PFSK-1 (cell line): Measurements from ENCODE around the gene MGMT.

Experiments
- FOXP2 ChIP-seq: optimal IDR thresholded peaks from 2 replicates; pipeline ENCODE3; 2011; ENCODE audit warnings: borderline replicate concordance, control low read depth, inconsistent platforms; ENCODE audit not compliant: insufficient read depth; ENCODE audit errors: extremely low read length, extremely low read depth
- POLR2AphosphoS5 ChIP-seq: IDR thresholded peaks from 2 replicates; pipeline ENCODE4 v1.6.1; 2012; ENCODE audit warnings: low read depth, mild to moderate bottlenecking, control low read depth, low read length, moderate library complexity
- REST ChIP-seq, 2 experiments: IDR thresholded peaks; 2 replicates each; pipeline versions ENCODE4 v1.6.1 to v1.8.0; 2011 to 2012; ENCODE audit warnings: low read depth in 2 of 2, low read length in 2 of 2, control low read depth in 1 of 2, inconsistent platforms in 1 of 2, mild to moderate bottlenecking in 1 of 2, moderate library complexity in 1 of 2; ENCODE audit not compliant: insufficient read depth in 1 of 2
- SIN3A ChIP-seq: IDR thresholded peaks from 2 replicates; pipeline ENCODE4 v1.6.1; 2012; ENCODE audit warnings: mild to moderate bottlenecking, low read length, moderate library complexity, borderline replicate concordance; ENCODE audit not compliant: insufficient read depth
- TAF1 ChIP-seq: IDR thresholded peaks from 2 replicates; pipeline ENCODE4 v1.6.1; 2012; ENCODE audit warnings: low read length, control low read depth, borderline replicate concordance; ENCODE audit not compliant: insufficient read depth

The MGMT gene

GRCh38 chr10:129494740-129495139, 27.7 kb downstream of the MGMT start:
- TF ChIP-seq REST (IDR thresholded peaks at IDR 0.05; ENCODE audit: insufficient read depth in 1 of 2, low read depth in 2 of 2, low read length in 2 of 2): no peak
- no peak for TF ChIP-seq POLR2AphosphoS5
- TF ChIP-seq TAF1: no peak
- TF ChIP-seq SIN3A: no peak
- TF ChIP-seq FOXP2: no peak

- TF ChIP-seq FOXP2: no peak
Measured at GRCh38 chr10:129495256-129495655, 28.2 kb downstream of the MGMT start.

GRCh38 chr10:129495698-129496097, 28.7 kb downstream of the MGMT start:
- TF ChIP-seq SIN3A (no peak), REST (IDR thresholded peaks at IDR 0.05; ENCODE audit: insufficient read depth in 1 of 2, low read depth in 2 of 2, low read length in 2 of 2) (no peak), POLR2AphosphoS5 (no peak), TAF1 (no peak), FOXP2 (no peak)

- TF ChIP-seq SIN3A (no peak), REST (IDR thresholded peaks at IDR 0.05; ENCODE audit: insufficient read depth in 1 of 2, low read depth in 2 of 2, low read length in 2 of 2) (no peak), POLR2AphosphoS5 (no peak), FOXP2 (no peak), TAF1 (no peak)
Measured at GRCh38 chr10:129497013-129497412, 30.0 kb downstream of the MGMT start.

GRCh38 chr10:129498680-129499079, 31.6 kb downstream of the MGMT start:
- TF ChIP-seq TAF1 (no peak), REST (IDR thresholded peaks at IDR 0.05; ENCODE audit: insufficient read depth in 1 of 2, low read depth in 2 of 2, low read length in 2 of 2) (no peak), FOXP2 (no peak), SIN3A (no peak), POLR2AphosphoS5 (no peak)
